ENCODE data around the gene FLNB.

FLNB gene

DNA sequence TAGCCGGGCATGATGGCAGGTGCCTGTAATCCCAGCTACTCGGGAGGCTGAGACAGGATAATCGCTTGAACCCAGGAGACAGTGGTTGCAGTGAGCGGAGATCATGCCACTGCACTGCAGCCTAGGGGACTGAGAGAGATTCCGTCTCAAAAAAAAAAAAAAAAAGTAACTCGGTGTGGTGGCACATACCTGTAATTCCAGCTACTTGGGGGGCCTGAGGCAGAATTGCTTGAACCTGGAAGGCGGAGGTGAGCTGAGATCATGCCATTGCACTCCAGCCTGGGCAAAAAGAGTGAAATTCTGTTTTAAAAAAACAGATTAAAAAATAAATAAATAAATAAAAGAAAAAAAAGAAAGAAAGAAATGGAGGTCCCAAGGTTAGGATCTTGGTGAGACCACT, 6.2 kb upstream of the FLNB start:
- no peaks in the 10 kb centered on the region for H3K9me2 ChIP-seq (replicated peaks; ENCODE audit: insufficient read depth, low read length)
- no peak overlapping the region for H2AFZ ChIP-seq (ENCODE audit: low read length)
- no peak overlapping the region for H3K4me2 ChIP-seq (ENCODE audit: low read depth, low read length)
- DNase-seq: no peak
- H3K4me3 ChIP-seq (ENCODE audit: low read length): no peak overlapping the region
- no peaks in the 10 kb centered on the region for H3K79me2 ChIP-seq (ENCODE audit: low read length)
- no peaks in the 10 kb centered on the region for H3K36me3 ChIP-seq (replicated peaks; ENCODE audit: insufficient read depth, low read length)
- H3K4me1 ChIP-seq (ENCODE audit: low read length): peaks cover 7% of the 10 kb centered on the region; the same call in 1 of the 2 replicates
- TF ChIP-seq EZH2phosphoT487 (IDR thresholded peaks at IDR 0.05; ENCODE audit: low read length) (no peak), EZH2 (optimal IDR thresholded peaks at IDR 0.05; ENCODE audit: low read depth, low read length) (no peak), CTCF (IDR thresholded peaks at IDR 0.05; ENCODE audit: low read length) (no peak)
- no peaks in the 10 kb centered on the region for H3K9me3 ChIP-seq (replicated peaks; ENCODE audit: insufficient read depth, low read length)
- no peak overlapping the region for H3K27ac ChIP-seq (ENCODE audit: low read length)
- peaks cover 4% of the 10 kb centered on the region for H3F3A ChIP-seq (ENCODE audit: insufficient read depth, low read length)
- no peaks in the 10 kb centered on the region for H3K27me3 ChIP-seq (replicated peaks; ENCODE audit: insufficient read depth, low read length)
- no peak overlapping the region for H3K9ac ChIP-seq (ENCODE audit: low read length)
- no peaks in the 10 kb centered on the region for H4K20me1 ChIP-seq (ENCODE audit: insufficient read depth, low read length)

GRCh38 chr3:58003093-58003492, 5.1 kb upstream of the FLNB start:
- DNase-seq: no peak
- Histone ChIP-seq H3K4me2 (ENCODE audit: low read depth, low read length) (no peak overlapping the region), H3K9me3 (replicated peaks; ENCODE audit: insufficient read depth, low read length) (no peaks in the 10 kb centered on the region), H3F3A (ENCODE audit: insufficient read depth, low read length) (peaks cover 7% of the 10 kb centered on the region), H4K20me1 (ENCODE audit: insufficient read depth, low read length) (no peaks in the 10 kb centered on the region), H3K9me2 (replicated peaks; ENCODE audit: insufficient read depth, low read length) (no peaks in the 10 kb centered on the region), H2AFZ (ENCODE audit: low read length) (no peak overlapping the region), H3K4me3 (ENCODE audit: low read length) (no peak overlapping the region), H3K79me2 (ENCODE audit: low read length) (no peaks in the 10 kb centered on the region), H3K27me3 (replicated peaks; ENCODE audit: insufficient read depth, low read length) (no peaks in the 10 kb centered on the region), H3K4me1 (ENCODE audit: low read length) (peaks cover 7% of the 10 kb centered on the region; the same call in 1 of the 2 replicates), H3K27ac (ENCODE audit: low read length) (no peak overlapping the region), H3K9ac (ENCODE audit: low read length) (no peak overlapping the region), H3K36me3 (replicated peaks; ENCODE audit: insufficient read depth, low read length) (no peaks in the 10 kb centered on the region)
- no peak for TF ChIP-seq EZH2 (optimal IDR thresholded peaks at IDR 0.05; ENCODE audit: low read depth, low read length)
- no peak for TF ChIP-seq CTCF (IDR thresholded peaks at IDR 0.05; ENCODE audit: low read length)
- no peak for TF ChIP-seq EZH2phosphoT487 (IDR thresholded peaks at IDR 0.05; ENCODE audit: low read length)

GRCh38 chr3:58004973-58005372, 3.2 kb upstream of the FLNB start:
- Histone ChIP-seq H3K4me1 (ENCODE audit: low read length) (0 out of 2 replicates have a peak, but pooled peaks cover 4% of the 10 kb centered on the region), H3K27ac (ENCODE audit: low read length) (no peak overlapping the region), H3K4me3 (ENCODE audit: low read length) (no peak overlapping the region), H3K9me3 (replicated peaks; ENCODE audit: insufficient read depth, low read length) (no peaks in the 10 kb centered on the region), H3K36me3 (replicated peaks; ENCODE audit: insufficient read depth, low read length) (no peaks in the 10 kb centered on the region), H3K4me2 (ENCODE audit: low read depth, low read length) (no peak overlapping the region), H3K79me2 (ENCODE audit: low read length) (no peaks in the 10 kb centered on the region), H3F3A (ENCODE audit: insufficient read depth, low read length) (0 out of 2 replicates have a peak, but pooled peaks cover 3% of the 10 kb centered on the region), H3K9ac (ENCODE audit: low read length) (no peak overlapping the region), H3K9me2 (replicated peaks; ENCODE audit: insufficient read depth, low read length) (no peaks in the 10 kb centered on the region), H4K20me1 (ENCODE audit: insufficient read depth, low read length) (no peaks in the 10 kb centered on the region), H2AFZ (ENCODE audit: low read length) (no peak overlapping the region), H3K27me3 (replicated peaks; ENCODE audit: insufficient read depth, low read length) (no peaks in the 10 kb centered on the region; the same call in 1 of the 2 replicates)
- TF ChIP-seq EZH2 (optimal IDR thresholded peaks at IDR 0.05; ENCODE audit: low read depth, low read length): no peak
- TF ChIP-seq EZH2phosphoT487 (IDR thresholded peaks at IDR 0.05; ENCODE audit: low read length): no peak
- no peak for TF ChIP-seq CTCF (IDR thresholded peaks at IDR 0.05; ENCODE audit: low read length)
- DNase-seq: no peak
